Measurements from ENCODE around the gene IER3IP1. TPM values are rescaled to one million over a fixed set of nuclear protein-coding genes. Genes with fewer than 3 reads are reported as not detected.

Gene IER3IP1
- total RNA-seq, 1 experiment from 2014 or later = 7.6 TPM

- Histone ChIP-seq H3K27me3 (ENCODE audit: insufficient read depth, low read length) (no peaks in the 10 kb centered on the region), H2BK5ac (ENCODE audit: insufficient read length, low read length) (no peak overlapping the region), H3K23me2 (ENCODE audit: insufficient read length, low read depth, low read length, poor library complexity, severe bottlenecking) (no peaks in the 10 kb centered on the region), H3K9me3 (ENCODE audit: control insufficient read depth, low read depth, low read length) (no peaks in the 10 kb centered on the region), H2BK20ac (ENCODE audit: low read depth, low read length, poor library complexity, severe bottlenecking) (no peak overlapping the region), H3K4me2 (ENCODE audit: insufficient read depth, insufficient read length, low read length) (no peak overlapping the region), H4K91ac (ENCODE audit: insufficient read length, low read depth, low read length) (no peak overlapping the region), H3K4me1 (ENCODE audit: insufficient read depth, low read length) (no peaks in the 10 kb centered on the region), H3K79me2 (ENCODE audit: insufficient read depth, low read length) (no peaks in the 10 kb centered on the region; the same call in 1 of the 2 replicates), H3K23ac (ENCODE audit: insufficient read length, low read depth, low read length) (no peak overlapping the region), H2BK15ac (ENCODE audit: low read depth, low read length) (no peak overlapping the region), H3K18ac (ENCODE audit: insufficient read length, low read depth, low read length) (no peak overlapping the region), H2BK120ac (ENCODE audit: low read depth, low read length, poor library complexity, severe bottlenecking) (no peak overlapping the region), H3K27ac (ENCODE audit: insufficient read length, low read depth, low read length) (no peak overlapping the region), H3K14ac (ENCODE audit: insufficient read depth, low read length) (no peak overlapping the region), H4K20me1 (ENCODE audit: control insufficient read depth, insufficient read depth, insufficient read length) (no peaks in the 10 kb centered on the region), H2AFZ (ENCODE audit: low read length) (no peak overlapping the region), H3T11ph (ENCODE audit: low read length) (no peak overlapping the region), H4K8ac (replicated peaks; ENCODE audit: insufficient read length, low read depth, low read length) (no peak overlapping the region), H4K5ac (ENCODE audit: insufficient read length, low read depth, low read length) (no peak overlapping the region), H2BK12ac (ENCODE audit: insufficient read length, low read depth, low read length) (no peak overlapping the region), H3K79me1 (ENCODE audit: insufficient read depth, low read depth, low read length, poor library complexity, severe bottlenecking) (no peaks in the 10 kb centered on the region), H3K4ac (ENCODE audit: low read depth, low read length) (no peak overlapping the region), H2AK5ac (ENCODE audit: insufficient read length, low read length) (no peak overlapping the region), H3K56ac (ENCODE audit: insufficient read length, low read depth, low read length) (no peak overlapping the region), H3K9ac (ENCODE audit: extremely low read depth, insufficient read length, low read length) (no peak overlapping the region)
- DNase-seq = peak; percentile 60
- H3K9me3 Mint-ChIP-seq = no peaks in the 10 kb centered on the region
- peaks cover 12 to 19% of the 10 kb centered on the region in 2 experiments for H3K4me1 Mint-ChIP-seq
- H3K4me3 Mint-ChIP-seq = no peak overlapping the region
- WGBS (ENCODE audit: extremely low coverage, insufficient read length, low lambda C conversion rate) = no CpG with 5 or more reads among the region's 3 CpGs
- peak; percentile 92 for TF ChIP-seq CTCF (conservative IDR thresholded peaks at IDR 0.05)
- no peak overlapping the region for H3K27ac Mint-ChIP-seq
- peaks cover 2% of the 10 kb centered on the region; the same call in 1 of the 2 replicates for H3K27me3 Mint-ChIP-seq (ENCODE audit: low read depth)
- H3K36me3 Mint-ChIP-seq (ENCODE audit: insufficient read depth in 1 of 3, low read depth in 3 of 3) = no peaks in the 10 kb centered on the region
Observed at GRCh38 chr18:47204908-47205522, 28.9 kb upstream of the IER3IP1 start.
